ENCODE results near the gene EOMES.

GRCh38 chr3:27712136-27713077 lies 9.7 kb downstream of the EOMES start:
- peak; percentile 37 to 74 (median 64) for TF ChIP-seq CTCF (IDR thresholded peaks at IDR 0.05)
- no peak for TF ChIP-seq POLR2A (IDR thresholded peaks at IDR 0.05)
